Heart left ventricle (tissue), 13 donors: ENCODE results near the gene DNAAF5.

Source experiments
- CTCF ChIP-seq, 12 donors: fragments of 200-600 bp; sonication (generic) in 4 of 12; IDR thresholded peaks; one replicate each; pipeline versions ENCODE4 v1.5.0 to v1.8.0; 2018 to 2022; ENCODE audit warnings: antibody characterized with exemption in 12 of 12, mild to moderate bottlenecking in 5 of 12
- POLR2A ChIP-seq, 2 donors: fragments of 450-650 bp; IDR thresholded peaks; one replicate each; pipeline ENCODE4 v1.6.1; 2017; ENCODE audit warnings: antibody characterized with exemption in 2 of 2, mild to moderate bottlenecking in 2 of 2, moderate library complexity in 2 of 2
- donor health status: ischemic (EF 13 %, LVEDD 7.1; RV severe dilation, severe dysfunction).
- donor health status: DM: no; HTN: yes; CAD: no.
- donor health status: DM: no; HTN: no; CAD: no.
- donor health status: ischemic (EF 25% LVEDD 6.9; RV normal size, moderate dysfunction).
- donor health status: ischemic (EF 25% LVEDD 5.7; RV mildly dilated, moderate dysfunction).
- donor health status: ischemic (EF 35%, LVEDD 5.7; RV mildly dilated, moderate dysfunction).
- donor health status: nonischemic (EF 11% LVEDD 7.7; RV severe dilation, severe dysfunction).
- donor health status: DM: yes; HTN: yes; CAD: no.
- donor health status: PGD.
- donor health status: ischemic (EF 29% LVEDD 5.4; RV normal size, mild dysfunction).
- donor health status: nonischemic (EF 23%, LVEDD 6.1; RV moderate dilation, normal function).

GRCh38 chr7:711093-711921, 15.2 kb upstream of the DNAAF5 start:
- no peak for TF ChIP-seq POLR2A (IDR thresholded peaks at IDR 0.05)
- no peak for TF ChIP-seq CTCF (IDR thresholded peaks at IDR 0.05)
